Breast epithelium (tissue), 3 donors: Measurements from ENCODE around the gene SNRPN.

Experiments used
- POLR2A ChIP-seq: fragments of 450-650 bp; IDR thresholded peaks from one replicate; pipeline ENCODE4 v1.6.1; 2016; ENCODE audit warnings: antibody characterized with exemption, mild to moderate bottlenecking, moderate library complexity
- POLR2AphosphoS5 ChIP-seq, 3 donors: sonication (generic); formaldehyde crosslinking; IDR thresholded peaks; one replicate each; pipeline ENCODE4 v1.6.1; 2017; ENCODE audit warnings: antibody characterized with exemption in 3 of 3
- TF ChIP-seq, protein P1 (sequence below), 3 donors: fragments of 450-650 bp; IDR thresholded peaks; one replicate each; pipeline ENCODE4 v1.5.1; 2016 to 2017; ENCODE audit warnings: antibody characterized with exemption in 3 of 3, mild to moderate bottlenecking in 3 of 3, moderate library complexity in 3 of 3

DNA sequence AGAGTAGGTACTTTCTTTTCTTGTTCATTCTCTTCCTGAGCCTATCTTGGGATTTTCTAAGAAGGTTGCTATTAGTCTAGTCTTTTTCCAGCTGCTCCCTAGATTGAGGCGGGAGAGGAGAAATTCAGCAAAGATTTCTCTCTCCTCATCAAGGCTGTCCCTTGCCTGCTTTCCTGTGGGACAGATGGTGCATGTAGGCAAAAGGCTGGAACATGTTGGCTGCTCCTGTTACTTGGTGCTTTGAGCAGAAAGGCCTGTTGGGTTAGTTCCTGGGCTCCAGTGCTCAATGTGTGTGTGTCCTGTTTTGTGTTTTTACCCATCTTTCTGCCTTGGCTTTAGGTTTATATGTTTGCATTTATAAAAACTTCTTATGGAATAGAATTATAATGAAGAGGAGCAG is 9.1 kb upstream of the SNRPN start:
- TF ChIP-seq POLR2A (no peak), POLR2AphosphoS5 (IDR thresholded peaks at IDR 0.05) (no peak)
- TF ChIP-seq, protein P1, sequence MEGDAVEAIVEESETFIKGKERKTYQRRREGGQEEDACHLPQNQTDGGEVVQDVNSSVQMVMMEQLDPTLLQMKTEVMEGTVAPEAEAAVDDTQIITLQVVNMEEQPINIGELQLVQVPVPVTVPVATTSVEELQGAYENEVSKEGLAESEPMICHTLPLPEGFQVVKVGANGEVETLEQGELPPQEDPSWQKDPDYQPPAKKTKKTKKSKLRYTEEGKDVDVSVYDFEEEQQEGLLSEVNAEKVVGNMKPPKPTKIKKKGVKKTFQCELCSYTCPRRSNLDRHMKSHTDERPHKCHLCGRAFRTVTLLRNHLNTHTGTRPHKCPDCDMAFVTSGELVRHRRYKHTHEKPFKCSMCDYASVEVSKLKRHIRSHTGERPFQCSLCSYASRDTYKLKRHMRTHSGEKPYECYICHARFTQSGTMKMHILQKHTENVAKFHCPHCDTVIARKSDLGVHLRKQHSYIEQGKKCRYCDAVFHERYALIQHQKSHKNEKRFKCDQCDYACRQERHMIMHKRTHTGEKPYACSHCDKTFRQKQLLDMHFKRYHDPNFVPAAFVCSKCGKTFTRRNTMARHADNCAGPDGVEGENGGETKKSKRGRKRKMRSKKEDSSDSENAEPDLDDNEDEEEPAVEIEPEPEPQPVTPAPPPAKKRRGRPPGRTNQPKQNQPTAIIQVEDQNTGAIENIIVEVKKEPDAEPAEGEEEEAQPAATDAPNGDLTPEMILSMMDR (IDR thresholded peaks at IDR 0.05) = no peak
